HEK293 (cell line): ENCODE results near the gene CASK.

ENCODE experiments used
- CTCF ChIA-PET: fragments of 350-600 bp; formaldehyde crosslinking; extraction: SDS; loops from one replicate; lab custom pipeline; 2021; ENCODE audit warnings: antibody characterized with exemption; lab: Yijun Ruan, JAX
- POLR2A ChIA-PET: fragments of 300-600 bp; formaldehyde crosslinking; extraction: SDS; loops from one replicate; lab custom pipeline; 2020; ENCODE audit warnings: antibody characterized with exemption, inconsistent platforms; lab: Yijun Ruan, JAX
- H3K27ac ChIP-seq: fragments of 200-500 bp; sonication (Bioruptor generic); 2 replicates; pipeline ENCODE4 v1.5.1; 2014; ENCODE audit warnings: low read depth, low read length, control low read depth, inconsistent platforms; ENCODE audit errors: extremely low read depth
- H3K36me3 ChIP-seq, 2 experiments: fragments of 200-500 bp in 1 of 2; sonication (Bioruptor generic) in 1 of 2; 1 replicate in 1 of 2; 2 replicates in 1 of 2; pipeline ENCODE4 v1.5.1; 2014 to 2017; ENCODE audit warnings: inconsistent platforms in 2 of 2, low read length in 2 of 2; ENCODE audit not compliant: control insufficient read depth in 2 of 2, insufficient read depth in 1 of 2
- H3K4me1 ChIP-seq: fragments of 200-500 bp; sonication (Bioruptor generic); 2 replicates; pipeline ENCODE4 v1.5.1; 2014; ENCODE audit warnings: mild to moderate bottlenecking, low read length, inconsistent platforms; ENCODE audit not compliant: control insufficient read depth, insufficient read depth
- H3K4me3 ChIP-seq: 2 replicates; pipeline ENCODE4 v1.5.1; 2011; ENCODE audit warnings: low read depth, mild to moderate bottlenecking, control low read depth, low read length, moderate library complexity
- H3K9me3 ChIP-seq: fragments of 200-500 bp; sonication (Bioruptor generic); 2 replicates; pipeline ENCODE4 v1.5.1; 2014; ENCODE audit warnings: low read depth, low read length, inconsistent platforms; ENCODE audit not compliant: control insufficient read depth, insufficient read depth
- GLI2 ChIP-seq: fragments of 450-650 bp; formaldehyde crosslinking; IDR thresholded peaks from 2 replicates; pipeline ENCODE4; 2017; ENCODE audit warnings: missing biosample characterization, missing genetic modification characterization, low read depth, borderline replicate concordance
- HOXD13 ChIP-seq: sonication (generic); formaldehyde crosslinking; IDR thresholded peaks from 2 replicates; pipeline ENCODE4 v1.8.0; 2022; ENCODE audit warnings: missing genetic modification reagents, borderline replicate concordance
- KLF1 ChIP-seq: fragments of 450-650 bp; formaldehyde crosslinking; IDR thresholded peaks from 2 replicates; pipeline ENCODE4 v1.5.1; 2016; ENCODE audit warnings: missing biosample characterization, missing genetic modification characterization
- MZF1 ChIP-seq: fragments of 450-650 bp; formaldehyde crosslinking; IDR thresholded peaks from 2 replicates; pipeline ENCODE4 v1.5.1; 2017; ENCODE audit warnings: missing biosample characterization, missing genetic modification characterization, borderline replicate concordance
- REST ChIP-seq: fragments of 450-650 bp; formaldehyde crosslinking; IDR thresholded peaks from 2 replicates; pipeline ENCODE4 v1.5.1; 2016; ENCODE audit warnings: missing biosample characterization, missing genetic modification characterization
- SALL2 ChIP-seq: fragments of 450-650 bp; formaldehyde crosslinking; IDR thresholded peaks from 2 replicates; pipeline ENCODE4 v1.5.0; 2017; ENCODE audit warnings: missing biosample characterization, mild to moderate bottlenecking, missing genetic modification characterization, borderline replicate concordance
- ZBTB8A ChIP-seq: fragments of 450-650 bp; formaldehyde crosslinking; IDR thresholded peaks from 2 replicates; pipeline ENCODE4 v1.5.1; 2016; ENCODE audit warnings: missing biosample characterization, missing genetic modification characterization
- ZFP3 ChIP-seq: fragments of 450-650 bp; formaldehyde crosslinking; IDR thresholded peaks from 2 replicates; pipeline ENCODE4 v1.5.1; 2016; ENCODE audit warnings: low read depth, missing biosample characterization, missing genetic modification characterization
- ZNF157 ChIP-seq: fragments of 450-650 bp; formaldehyde crosslinking; IDR thresholded peaks from 2 replicates; pipeline ENCODE4 v1.5.1; 2016; ENCODE audit warnings: missing biosample characterization, missing genetic modification characterization
- ZNF266 ChIP-seq: fragments of 450-650 bp; formaldehyde crosslinking; IDR thresholded peaks from 2 replicates; pipeline ENCODE4 v1.5.1; 2016; ENCODE audit warnings: missing biosample characterization, missing genetic modification characterization, low read depth
- ZNF302 ChIP-seq: fragments of 450-650 bp; formaldehyde crosslinking; IDR thresholded peaks from 2 replicates; pipeline ENCODE4 v1.5.1; 2016; ENCODE audit warnings: missing biosample characterization, missing genetic modification characterization, low read depth
- ZNF341 ChIP-seq: fragments of 450-650 bp; formaldehyde crosslinking; IDR thresholded peaks from 2 replicates; pipeline ENCODE4; 2016; ENCODE audit warnings: low read depth, missing biosample characterization, missing genetic modification characterization
- ZNF354C ChIP-seq: fragments of 450-650 bp; formaldehyde crosslinking; IDR thresholded peaks from 2 replicates; pipeline ENCODE4 v1.5.1; 2016; ENCODE audit warnings: missing biosample characterization, missing genetic modification characterization, low read depth, borderline replicate concordance
- ZNF404 ChIP-seq: fragments of 450-650 bp; formaldehyde crosslinking; IDR thresholded peaks from 2 replicates; pipeline ENCODE4 v1.5.1; 2017; ENCODE audit warnings: missing biosample characterization, missing genetic modification characterization
- ZNF548 ChIP-seq: fragments of 450-650 bp; formaldehyde crosslinking; IDR thresholded peaks from 2 replicates; pipeline ENCODE4 v1.5.1; 2016; ENCODE audit warnings: missing biosample characterization, missing genetic modification characterization
- ZNF558 ChIP-seq: fragments of 450-650 bp; formaldehyde crosslinking; IDR thresholded peaks from 2 replicates; pipeline ENCODE4 v1.5.1; 2016; ENCODE audit warnings: missing biosample characterization, missing genetic modification characterization
- ZNF626 ChIP-seq: fragments of 450-650 bp; sonication (Bioruptor Pico); formaldehyde crosslinking; IDR thresholded peaks from 2 replicates; pipeline ENCODE4 v1.5.1; 2018; ENCODE audit warnings: missing biosample characterization, missing genetic modification characterization, inconsistent platforms
- ZNF660 ChIP-seq: fragments of 450-650 bp; IDR thresholded peaks from 2 replicates; pipeline ENCODE4 v1.5.1; 2018; ENCODE audit warnings: missing biosample characterization, mild to moderate bottlenecking, missing genetic modification characterization
- ZNF830 ChIP-seq: fragments of 450-650 bp; IDR thresholded peaks from 2 replicates; pipeline ENCODE4 v1.5.0; 2018; ENCODE audit warnings: missing biosample characterization, missing genetic modification characterization, low read depth, mild to moderate bottlenecking, moderate library complexity
- TF ChIP-seq, protein P1 (sequence below): fragments of 450-650 bp; formaldehyde crosslinking; IDR thresholded peaks from 2 replicates; pipeline ENCODE4 v1.5.1; 2016; ENCODE audit warnings: missing biosample characterization, missing genetic modification characterization
- TF ChIP-seq, protein P2 (sequence below): fragments of 450-650 bp; formaldehyde crosslinking; IDR thresholded peaks from 2 replicates; pipeline ENCODE4 v1.5.1; 2016; ENCODE audit warnings: missing biosample characterization, missing genetic modification characterization
- TF ChIP-seq, protein P3 (sequence below): fragments of 450-650 bp; formaldehyde crosslinking; IDR thresholded peaks from 2 replicates; pipeline ENCODE4 v1.5.1; 2017; ENCODE audit warnings: missing biosample characterization, missing genetic modification characterization

CASK gene

GRCh38 chrX:41822892-41823291 lies 100.5 kb downstream of the CASK start (continued):
- TF ChIP-seq KLF1 (tag by site-specific recombination): no peak
- no peak for TF ChIP-seq REST
- no peak for TF ChIP-seq ZFP3
- no peak for TF ChIP-seq SALL2 (tag by site-specific recombination)
- TF ChIP-seq ZNF548 (tag by site-specific recombination): no peak
- no peak for TF ChIP-seq ZNF266 (tag by site-specific recombination)
- TF ChIP-seq, protein P1, sequence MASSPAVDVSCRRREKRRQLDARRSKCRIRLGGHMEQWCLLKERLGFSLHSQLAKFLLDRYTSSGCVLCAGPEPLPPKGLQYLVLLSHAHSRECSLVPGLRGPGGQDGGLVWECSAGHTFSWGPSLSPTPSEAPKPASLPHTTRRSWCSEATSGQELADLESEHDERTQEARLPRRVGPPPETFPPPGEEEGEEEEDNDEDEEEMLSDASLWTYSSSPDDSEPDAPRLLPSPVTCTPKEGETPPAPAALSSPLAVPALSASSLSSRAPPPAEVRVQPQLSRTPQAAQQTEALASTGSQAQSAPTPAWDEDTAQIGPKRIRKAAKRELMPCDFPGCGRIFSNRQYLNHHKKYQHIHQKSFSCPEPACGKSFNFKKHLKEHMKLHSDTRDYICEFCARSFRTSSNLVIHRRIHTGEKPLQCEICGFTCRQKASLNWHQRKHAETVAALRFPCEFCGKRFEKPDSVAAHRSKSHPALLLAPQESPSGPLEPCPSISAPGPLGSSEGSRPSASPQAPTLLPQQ (tag by site-specific recombination): peak; percentile 41; the same call in 1 of the 2 replicates

- POLR2A ChIA-PET: no interaction called here
- H3K36me3 ChIP-seq: no peaks in the 10 kb centered on the region
- no peaks in the 10 kb centered on the region for H3K4me1 ChIP-seq
- H3K9me3 ChIP-seq: no peaks in the 10 kb centered on the region
- no peak overlapping the region for H3K4me3 ChIP-seq
- TF ChIP-seq GLI2: no peak
- TF ChIP-seq, all 188 proteins: peak for 0
- no peak overlapping the region for H3K27ac ChIP-seq
- CTCF ChIA-PET: interaction anchor here (0.7 to 0.9 kb wide), 2 partner anchors 8 to 26 kb away, joined by 3 to 5 read pairs; no protein-coding TSS in a partner anchor
These were observed 115.3 kb downstream of the CASK start for GRCh38 chrX:41808047-41808446.

GRCh38 chrX:41802958-41803357 lies 120.4 kb downstream of the CASK start:
- Histone ChIP-seq H3K4me3 (no peak overlapping the region), H3K9me3 (no peaks in the 10 kb centered on the region), H3K4me1 (no peaks in the 10 kb centered on the region), H3K36me3 (no peaks in the 10 kb centered on the region), H3K27ac (no peak overlapping the region)
- ChIA-PET POLR2A (no interaction called here), CTCF (interaction anchor here (0.6 kb wide), 1 partner anchor 22 kb away, joined by 3 read pairs; no protein-coding TSS in a partner anchor)
- TF ChIP-seq ZNF830 (no peak), ZNF660 (tag by site-specific recombination) (no peak), MZF1 (no peak), ZNF626 (tag by site-specific recombination) (no peak), ZNF341 (tag by site-specific recombination) (no peak), HOXD13 (no peak), ZBTB8A (tag by site-specific recombination) (no peak), ZNF558 (tag by site-specific recombination) (no peak), ZNF157 (tag by site-specific recombination) (no peak), ZNF404 (tag by site-specific recombination) (no peak), ZNF354C (tag by site-specific recombination) (no peak), ZNF302 (tag by site-specific recombination) (no peak)
- TF ChIP-seq, protein P2, sequence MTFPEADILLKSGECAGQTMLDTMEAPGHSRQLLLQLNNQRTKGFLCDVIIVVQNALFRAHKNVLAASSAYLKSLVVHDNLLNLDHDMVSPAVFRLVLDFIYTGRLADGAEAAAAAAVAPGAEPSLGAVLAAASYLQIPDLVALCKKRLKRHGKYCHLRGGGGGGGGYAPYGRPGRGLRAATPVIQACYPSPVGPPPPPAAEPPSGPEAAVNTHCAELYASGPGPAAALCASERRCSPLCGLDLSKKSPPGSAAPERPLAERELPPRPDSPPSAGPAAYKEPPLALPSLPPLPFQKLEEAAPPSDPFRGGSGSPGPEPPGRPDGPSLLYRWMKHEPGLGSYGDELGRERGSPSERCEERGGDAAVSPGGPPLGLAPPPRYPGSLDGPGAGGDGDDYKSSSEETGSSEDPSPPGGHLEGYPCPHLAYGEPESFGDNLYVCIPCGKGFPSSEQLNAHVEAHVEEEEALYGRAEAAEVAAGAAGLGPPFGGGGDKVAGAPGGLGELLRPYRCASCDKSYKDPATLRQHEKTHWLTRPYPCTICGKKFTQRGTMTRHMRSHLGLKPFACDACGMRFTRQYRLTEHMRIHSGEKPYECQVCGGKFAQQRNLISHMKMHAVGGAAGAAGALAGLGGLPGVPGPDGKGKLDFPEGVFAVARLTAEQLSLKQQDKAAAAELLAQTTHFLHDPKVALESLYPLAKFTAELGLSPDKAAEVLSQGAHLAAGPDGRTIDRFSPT (tag by site-specific recombination): no peak
- TF ChIP-seq, protein P3, sequence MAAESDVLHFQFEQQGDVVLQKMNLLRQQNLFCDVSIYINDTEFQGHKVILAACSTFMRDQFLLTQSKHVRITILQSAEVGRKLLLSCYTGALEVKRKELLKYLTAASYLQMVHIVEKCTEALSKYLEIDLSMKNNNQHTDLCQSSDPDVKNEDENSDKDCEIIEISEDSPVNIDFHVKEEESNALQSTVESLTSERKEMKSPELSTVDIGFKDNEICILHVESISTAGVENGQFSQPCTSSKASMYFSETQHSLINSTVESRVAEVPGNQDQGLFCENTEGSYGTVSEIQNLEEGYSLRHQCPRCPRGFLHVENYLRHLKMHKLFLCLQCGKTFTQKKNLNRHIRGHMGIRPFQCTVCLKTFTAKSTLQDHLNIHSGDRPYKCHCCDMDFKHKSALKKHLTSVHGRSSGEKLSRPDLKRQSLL (tag by site-specific recombination): no peak
